Prostate gland (tissue), 2 donors: Measurements from ENCODE around the gene LAMB1. TPM values are rescaled to one million over a fixed set of nuclear protein-coding genes. Genes with fewer than 3 reads are reported as not detected.

ENCODE experiments used
- DNase-seq: peaks from one replicate; pipeline ENCODE4 v3.0.0-alpha.2; 2019; ENCODE audit warnings: low spot score
- H3K27ac ChIP-seq, 2 donors: fragments of 200-600 bp; sonication (generic); 2 replicates each; pipeline ENCODE4 v1.5.1; 2017 to 2019
- H3K27me3 ChIP-seq: fragments of 200-600 bp; sonication (generic); replicated peaks from 2 replicates; pipeline ENCODE4 v1.5.1; 2019; ENCODE audit not compliant: insufficient read depth
- H3K36me3 ChIP-seq, 2 donors: fragments of 200-600 bp; sonication (generic); 1 replicate in 1 of 2; 2 replicates in 1 of 2; pipeline versions ENCODE4 v1.5.1 to v1.8.1; 2017 to 2019
- H3K4me1 ChIP-seq: fragments of 200-600 bp; sonication (generic); replicated peaks from 2 replicates; pipeline ENCODE4 v1.5.1; 2019
- H3K4me3 ChIP-seq, 2 donors: fragments of 200-600 bp; sonication (generic); 2 replicates each; pipeline ENCODE4 v1.5.1; 2017 to 2019
- H3K9me3 ChIP-seq: fragments of 200-600 bp; sonication (generic); 2 replicates; pipeline ENCODE4 v1.5.1; 2017
- POLR2A ChIP-seq: fragments of 450-650 bp; IDR thresholded peaks from one replicate; pipeline ENCODE4 v1.6.1; 2016; ENCODE audit warnings: antibody characterized with exemption, mild to moderate bottlenecking
- POLR2AphosphoS5 ChIP-seq: sonication (generic); formaldehyde crosslinking; IDR thresholded peaks from one replicate; pipeline ENCODE4 v1.6.1; 2017; ENCODE audit warnings: antibody characterized with exemption
- WGBS: methylation state at CpG from one replicate; pipeline ENCODE4 v1.1.5; 2018; 5-methylcytosine and 5-hydroxymethylcytosine counted together
- intact Hi-C: fragments of 100-400 bp; cut with DNase I; formaldehyde crosslinking; loops from one replicate; pipeline ENCODE4 v1.14.2; 2022
- total RNA-seq, 2 donors: library from RNA; depleted of rRNA; stranded (reverse); fragments of >200 nt; gene quantifications; one replicate each; pipeline ENCODE4 v1.1.0, GENCODE V29; 2016
- TF ChIP-seq, protein P1 (sequence below), 4 experiments: fragments of 200-600 bp in 2 of 4; fragments of 450-650 bp in 2 of 4; sonication (generic) in 2 of 4; IDR thresholded peaks; 1 replicate in 3 of 4; 2 replicates in 1 of 4; pipeline ENCODE4 v1.5.1; 2016 to 2019; ENCODE audit warnings: antibody characterized with exemption in 4 of 4, mild to moderate bottlenecking in 2 of 4, moderate library complexity in 2 of 4

Gene LAMB1
- total RNA-seq, 2 donors from 2014 or later, result 15.5 to 64.1 TPM

GRCh38 chr7:108030516-108030915 is 27.6 kb upstream of the LAMB1 start:
- Histone ChIP-seq H3K27ac (no peak overlapping the region), H3K36me3 (no peaks in the 10 kb centered on the region), H3K27me3 (no peaks in the 10 kb centered on the region), H3K4me3 (no peak overlapping the region), H3K4me1 (no peaks in the 10 kb centered on the region), H3K9me3 (no peaks in the 10 kb centered on the region)
- TF ChIP-seq POLR2A (no peak), POLR2AphosphoS5 (no peak)
- TF ChIP-seq, protein P1, sequence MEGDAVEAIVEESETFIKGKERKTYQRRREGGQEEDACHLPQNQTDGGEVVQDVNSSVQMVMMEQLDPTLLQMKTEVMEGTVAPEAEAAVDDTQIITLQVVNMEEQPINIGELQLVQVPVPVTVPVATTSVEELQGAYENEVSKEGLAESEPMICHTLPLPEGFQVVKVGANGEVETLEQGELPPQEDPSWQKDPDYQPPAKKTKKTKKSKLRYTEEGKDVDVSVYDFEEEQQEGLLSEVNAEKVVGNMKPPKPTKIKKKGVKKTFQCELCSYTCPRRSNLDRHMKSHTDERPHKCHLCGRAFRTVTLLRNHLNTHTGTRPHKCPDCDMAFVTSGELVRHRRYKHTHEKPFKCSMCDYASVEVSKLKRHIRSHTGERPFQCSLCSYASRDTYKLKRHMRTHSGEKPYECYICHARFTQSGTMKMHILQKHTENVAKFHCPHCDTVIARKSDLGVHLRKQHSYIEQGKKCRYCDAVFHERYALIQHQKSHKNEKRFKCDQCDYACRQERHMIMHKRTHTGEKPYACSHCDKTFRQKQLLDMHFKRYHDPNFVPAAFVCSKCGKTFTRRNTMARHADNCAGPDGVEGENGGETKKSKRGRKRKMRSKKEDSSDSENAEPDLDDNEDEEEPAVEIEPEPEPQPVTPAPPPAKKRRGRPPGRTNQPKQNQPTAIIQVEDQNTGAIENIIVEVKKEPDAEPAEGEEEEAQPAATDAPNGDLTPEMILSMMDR (IDR thresholded peaks at IDR 0.05), result no peak
- intact Hi-C loops, result no loop called here
- 94% methylated on average over 3 of the region's 3 CpGs for WGBS
- DNase-seq, result no peak

DNA sequence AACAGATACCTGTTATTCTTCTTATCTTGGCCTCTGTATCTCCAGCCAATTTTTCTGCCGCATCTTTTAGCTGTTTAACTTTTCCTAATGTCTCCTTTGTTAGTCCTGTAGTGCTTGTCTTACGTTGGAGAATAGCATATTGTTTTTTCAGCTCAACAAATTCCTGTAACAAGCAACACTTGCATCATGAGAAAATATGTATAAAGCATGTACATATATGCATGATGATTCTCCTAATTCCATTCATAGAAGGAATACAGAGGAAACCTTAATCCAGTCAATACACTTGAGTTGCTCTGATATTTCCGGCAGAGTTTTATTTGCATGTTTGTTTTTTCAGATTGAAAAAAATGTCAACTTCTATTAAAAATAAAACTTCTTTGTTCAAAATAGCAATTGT is 26.1 kb upstream of the LAMB1 start:
- TF ChIP-seq, protein P1 (IDR thresholded peaks at IDR 0.05), result no peak
- TF ChIP-seq POLR2A (no peak), POLR2AphosphoS5 (no peak)
- DNase-seq, result no peak
- WGBS, result 88% methylated on average over 3 of the region's 3 CpGs
- Histone ChIP-seq H3K36me3 (no peaks in the 10 kb centered on the region), H3K9me3 (no peaks in the 10 kb centered on the region), H3K4me1 (no peaks in the 10 kb centered on the region), H3K4me3 (no peak overlapping the region), H3K27me3 (peaks cover 4% of the 10 kb centered on the region), H3K27ac (no peak overlapping the region)
- intact Hi-C loops, result no loop called here

- peaks cover 4% of the 10 kb centered on the region for H3K27me3 ChIP-seq
- no peak for DNase-seq
- intact Hi-C loops, result no loop called here
- H3K9me3 ChIP-seq, result no peaks in the 10 kb centered on the region
- H3K4me3 ChIP-seq, result no peak overlapping the region
- no peaks in the 10 kb centered on the region for H3K4me1 ChIP-seq
- no peaks in the 10 kb centered on the region for H3K36me3 ChIP-seq
- TF ChIP-seq POLR2A (no peak), POLR2AphosphoS5 (no peak)
- TF ChIP-seq, protein P1 (IDR thresholded peaks at IDR 0.05), result no peak
- H3K27ac ChIP-seq, result no peak overlapping the region
- WGBS, result 67% methylated on average over 2 of the region's 2 CpGs
These were observed 25.1 kb upstream of the LAMB1 start for GRCh38 chr7:108028111-108028510.

GRCh38 chr7:108027239-108027638 is 24.3 kb upstream of the LAMB1 start:
- H3K27me3 ChIP-seq, result peaks cover 4% of the 10 kb centered on the region
- no peak overlapping the region for H3K27ac ChIP-seq
- no peaks in the 10 kb centered on the region for H3K36me3 ChIP-seq
- no peak for DNase-seq
- no peaks in the 10 kb centered on the region for H3K9me3 ChIP-seq
- H3K4me1 ChIP-seq, result no peaks in the 10 kb centered on the region
- 78% methylated on average over 1 of the region's 1 CpG for WGBS
- TF ChIP-seq POLR2A (no peak), POLR2AphosphoS5 (no peak)
- TF ChIP-seq, protein P1 (IDR thresholded peaks at IDR 0.05), result no peak
- intact Hi-C loops, result no loop called here
- no peak overlapping the region for H3K4me3 ChIP-seq

- H3K4me1 ChIP-seq, result no peaks in the 10 kb centered on the region
- H3K4me3 ChIP-seq, result no peak overlapping the region
- intact Hi-C loops, result no loop called here
- no peak for TF ChIP-seq POLR2A
- TF ChIP-seq, protein P1 (IDR thresholded peaks at IDR 0.05), result no peak
- TF ChIP-seq POLR2AphosphoS5, result no peak
- no peak overlapping the region for H3K27ac ChIP-seq
- no peaks in the 10 kb centered on the region for H3K9me3 ChIP-seq
- no peak for DNase-seq
- no peaks in the 10 kb centered on the region for H3K36me3 ChIP-seq
- H3K27me3 ChIP-seq, result peaks cover 4% of the 10 kb centered on the region
- WGBS, result 78% methylated on average over 3 of the region's 3 CpGs
These were observed 23.7 kb upstream of the LAMB1 start for GRCh38 chr7:108026647-108027046.
